ENCODE results near the gene BNC2.

The BNC2 gene

DNA sequence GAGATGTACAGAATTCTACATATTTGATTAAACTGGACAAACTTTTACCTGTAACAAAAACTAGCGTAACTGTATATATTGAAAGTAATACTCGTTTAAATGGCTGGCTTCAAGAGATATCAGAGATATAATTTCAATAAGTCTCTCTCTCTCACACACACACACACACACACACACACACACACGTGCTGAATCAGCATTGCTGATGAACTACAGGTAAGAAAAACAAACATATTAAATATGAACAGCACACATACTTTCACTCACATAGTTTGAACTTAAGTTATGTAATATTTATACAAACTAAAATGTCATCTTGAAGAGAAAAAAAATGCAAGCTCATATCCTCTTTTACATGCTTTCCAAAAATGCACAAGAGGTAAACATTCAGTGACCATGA is 145.4 kb downstream of the BNC2 start:
- no peak overlapping the region for H3K4me3 ChIP-seq (ENCODE audit: low read depth, low read length, poor library complexity, severe bottlenecking)
- H3K27ac ChIP-seq (ENCODE audit: low read depth, low read length, poor library complexity, severe bottlenecking) = no peak overlapping the region
- H4K20me1 ChIP-seq (ENCODE audit: insufficient read depth, low read length) = no peaks in the 10 kb centered on the region
- no peak overlapping the region for H3K9ac ChIP-seq (ENCODE audit: low read length)
- no peak overlapping the region for H2AFZ ChIP-seq (ENCODE audit: low read length)
- no peak overlapping the region for H3K4me2 ChIP-seq (ENCODE audit: low read length)
- no peaks in the 10 kb centered on the region for H3K36me3 ChIP-seq (ENCODE audit: insufficient read depth, low read length)
- no peaks in the 10 kb centered on the region for H3K9me2 ChIP-seq (ENCODE audit: low read depth, low read length)
- H3K9me3 ChIP-seq (ENCODE audit: low read length) = no peaks in the 10 kb centered on the region
- TF ChIP-seq, protein P1, sequence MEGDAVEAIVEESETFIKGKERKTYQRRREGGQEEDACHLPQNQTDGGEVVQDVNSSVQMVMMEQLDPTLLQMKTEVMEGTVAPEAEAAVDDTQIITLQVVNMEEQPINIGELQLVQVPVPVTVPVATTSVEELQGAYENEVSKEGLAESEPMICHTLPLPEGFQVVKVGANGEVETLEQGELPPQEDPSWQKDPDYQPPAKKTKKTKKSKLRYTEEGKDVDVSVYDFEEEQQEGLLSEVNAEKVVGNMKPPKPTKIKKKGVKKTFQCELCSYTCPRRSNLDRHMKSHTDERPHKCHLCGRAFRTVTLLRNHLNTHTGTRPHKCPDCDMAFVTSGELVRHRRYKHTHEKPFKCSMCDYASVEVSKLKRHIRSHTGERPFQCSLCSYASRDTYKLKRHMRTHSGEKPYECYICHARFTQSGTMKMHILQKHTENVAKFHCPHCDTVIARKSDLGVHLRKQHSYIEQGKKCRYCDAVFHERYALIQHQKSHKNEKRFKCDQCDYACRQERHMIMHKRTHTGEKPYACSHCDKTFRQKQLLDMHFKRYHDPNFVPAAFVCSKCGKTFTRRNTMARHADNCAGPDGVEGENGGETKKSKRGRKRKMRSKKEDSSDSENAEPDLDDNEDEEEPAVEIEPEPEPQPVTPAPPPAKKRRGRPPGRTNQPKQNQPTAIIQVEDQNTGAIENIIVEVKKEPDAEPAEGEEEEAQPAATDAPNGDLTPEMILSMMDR (IDR thresholded peaks at IDR 0.05; ENCODE audit: low read length) = no peak
- TF ChIP-seq EZH2 (IDR thresholded peaks at IDR 0.05; ENCODE audit: borderline replicate concordance, low read length) = no peak
- no peaks in the 10 kb centered on the region for H3K4me1 ChIP-seq (ENCODE audit: insufficient read depth, low read length, severe bottlenecking)
- no peaks in the 10 kb centered on the region for H3F3A ChIP-seq (ENCODE audit: insufficient read depth, low read length)
- H3K79me2 ChIP-seq (ENCODE audit: insufficient read depth, low read length) = no peaks in the 10 kb centered on the region
- no peaks in the 10 kb centered on the region for H3K27me3 ChIP-seq (ENCODE audit: insufficient read depth, low read length)

DNA sequence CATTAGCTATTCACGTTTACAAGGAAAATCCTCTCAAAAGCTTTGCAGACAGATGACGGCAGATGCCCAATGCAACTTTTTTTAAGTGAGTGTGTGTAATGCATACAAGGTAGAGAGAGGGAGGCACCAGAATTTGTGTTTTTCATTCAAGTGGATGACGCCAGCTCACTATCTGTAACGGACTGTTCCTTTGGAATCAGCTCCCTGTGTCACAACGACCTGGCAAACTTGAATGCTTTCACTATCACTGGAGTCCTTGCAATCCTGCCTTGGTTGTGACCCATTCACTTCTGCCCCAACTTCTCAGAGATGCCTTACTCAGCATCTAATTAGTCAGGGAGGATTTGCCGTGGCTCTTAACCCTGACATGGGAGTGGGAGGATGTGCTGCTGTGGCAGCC is 148.5 kb downstream of the BNC2 start:
- Histone ChIP-seq H3K4me3 (ENCODE audit: low read depth, low read length, poor library complexity, severe bottlenecking) (no peak overlapping the region), H3K4me1 (ENCODE audit: insufficient read depth, low read length, severe bottlenecking) (no peaks in the 10 kb centered on the region), H3K9ac (ENCODE audit: low read length) (no peak overlapping the region), H2AFZ (ENCODE audit: low read length) (no peak overlapping the region), H3K27me3 (ENCODE audit: insufficient read depth, low read length) (no peaks in the 10 kb centered on the region), H3K9me2 (ENCODE audit: low read depth, low read length) (no peaks in the 10 kb centered on the region), H3K36me3 (ENCODE audit: insufficient read depth, low read length) (no peaks in the 10 kb centered on the region), H3K79me2 (ENCODE audit: insufficient read depth, low read length) (no peaks in the 10 kb centered on the region), H3K27ac (ENCODE audit: low read depth, low read length, poor library complexity, severe bottlenecking) (no peak overlapping the region), H3K9me3 (ENCODE audit: low read length) (no peaks in the 10 kb centered on the region), H3F3A (ENCODE audit: insufficient read depth, low read length) (no peaks in the 10 kb centered on the region), H4K20me1 (ENCODE audit: insufficient read depth, low read length) (no peaks in the 10 kb centered on the region), H3K4me2 (ENCODE audit: low read length) (no peak overlapping the region)
- TF ChIP-seq, protein P1 (IDR thresholded peaks at IDR 0.05; ENCODE audit: low read length) = no peak
- TF ChIP-seq EZH2 (IDR thresholded peaks at IDR 0.05; ENCODE audit: borderline replicate concordance, low read length) = no peak

DNA sequence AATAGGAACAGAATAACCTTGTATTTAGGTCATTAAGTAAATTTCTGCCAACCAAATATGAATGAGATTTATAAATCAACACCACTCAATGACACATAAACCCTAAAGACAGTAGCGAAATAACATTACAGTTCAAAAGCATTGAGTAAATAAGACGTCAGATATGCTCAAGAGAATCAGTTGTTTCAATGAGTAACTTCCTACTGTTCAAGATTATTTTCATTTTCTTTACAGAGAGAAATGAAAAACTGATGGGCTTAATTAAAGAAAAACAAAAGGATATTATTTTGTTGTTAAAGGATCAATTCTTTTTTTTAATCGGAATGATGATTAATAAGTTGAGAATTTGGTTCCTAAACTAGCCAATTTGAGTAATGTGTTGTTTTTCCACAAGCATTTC is 150.1 kb downstream of the BNC2 start:
- Histone ChIP-seq H3K36me3 (ENCODE audit: insufficient read depth, low read length) (no peaks in the 10 kb centered on the region), H3K27me3 (ENCODE audit: insufficient read depth, low read length) (no peaks in the 10 kb centered on the region), H4K20me1 (ENCODE audit: insufficient read depth, low read length) (no peaks in the 10 kb centered on the region), H3K9me2 (ENCODE audit: low read depth, low read length) (no peaks in the 10 kb centered on the region), H3K4me2 (ENCODE audit: low read length) (no peak overlapping the region), H3K9ac (ENCODE audit: low read length) (no peak overlapping the region), H2AFZ (ENCODE audit: low read length) (no peak overlapping the region), H3K4me3 (ENCODE audit: low read depth, low read length, poor library complexity, severe bottlenecking) (no peak overlapping the region), H3K4me1 (ENCODE audit: insufficient read depth, low read length, severe bottlenecking) (no peaks in the 10 kb centered on the region), H3K9me3 (ENCODE audit: low read length) (no peaks in the 10 kb centered on the region), H3K27ac (ENCODE audit: low read depth, low read length, poor library complexity, severe bottlenecking) (no peak overlapping the region), H3F3A (ENCODE audit: insufficient read depth, low read length) (no peaks in the 10 kb centered on the region), H3K79me2 (ENCODE audit: insufficient read depth, low read length) (no peaks in the 10 kb centered on the region)
- TF ChIP-seq, protein P1 (IDR thresholded peaks at IDR 0.05; ENCODE audit: low read length) = no peak
- no peak for TF ChIP-seq EZH2 (IDR thresholded peaks at IDR 0.05; ENCODE audit: borderline replicate concordance, low read length)
